Measurements from ENCODE around the gene DSG4. TPM values are rescaled to one million over a fixed set of nuclear protein-coding genes. Genes with fewer than 3 reads are reported as not detected.
A peak's percentile ranks its signal among the peaks of the same experiment; 100 is the strongest.

The DSG4 gene
- total RNA-seq, 1 donor from 2014 or later = not detected

GRCh38 chr18:31396796-31397612 lies 20.4 kb downstream of the DSG4 start:
- no peaks in the 10 kb centered on the region for H4K20me1 ChIP-seq (ENCODE audit: insufficient read depth, low read length)
- Mint-ChIP-seq H3K4me1 (ENCODE audit: low read depth, unreplicated experiment) (peaks cover 15% of the 10 kb centered on the region), H3K27ac (ENCODE audit: unreplicated experiment) (no peak overlapping the region), H3K9me3 (ENCODE audit: unreplicated experiment) (no peaks in the 10 kb centered on the region), H3K36me3 (ENCODE audit: low read depth, unreplicated experiment) (no peaks in the 10 kb centered on the region), H3K27me3 (ENCODE audit: low read depth, unreplicated experiment) (no peaks in the 10 kb centered on the region), H3K4me3 (ENCODE audit: unreplicated experiment) (no peak overlapping the region)
- no peak overlapping the region for H3K27ac ChIP-seq (ENCODE audit: low read depth, low read length)
- no peaks in the 10 kb centered on the region for H3K9me3 ChIP-seq (ENCODE audit: insufficient read depth, low read depth, low read length)
- no peak overlapping the region for H2AFZ ChIP-seq (ENCODE audit: low read depth, low read length)
- no peaks in the 10 kb centered on the region for H3K79me2 ChIP-seq (ENCODE audit: insufficient read depth, low read length)
- DNase-seq (ENCODE audit: low read depth) = no peak
- TF ChIP-seq CTCF (IDR thresholded peaks at IDR 0.05; ENCODE audit: insufficient read depth, low read depth, low read length) (no peak), EZH2 (IDR thresholded peaks at IDR 0.05; ENCODE audit: insufficient read depth, low read length) (no peak)
- H3K4me3 ChIP-seq (ENCODE audit: insufficient read depth, low read depth, low read length) = no peak overlapping the region
- H3K36me3 ChIP-seq (ENCODE audit: insufficient read depth, low read length) = no peaks in the 10 kb centered on the region
- peaks cover 1% of the 10 kb centered on the region for H3K27me3 ChIP-seq (ENCODE audit: insufficient read depth, low read length)
- no peak overlapping the region for H3K9ac ChIP-seq (ENCODE audit: low read length)
- H3K4me2 ChIP-seq (ENCODE audit: low read length) = no peak overlapping the region
- H3K4me1 ChIP-seq (ENCODE audit: insufficient read depth, low read length) = peaks cover 6% of the 10 kb centered on the region
- no peak for FAIRE-seq

GRCh38 chr18:31398191-31398590 lies 21.6 kb downstream of the DSG4 start:
- Histone ChIP-seq H3K4me2 (ENCODE audit: low read length) (no peak overlapping the region), H3K27me3 (ENCODE audit: insufficient read depth, low read length) (peaks cover 5% of the 10 kb centered on the region), H3K27ac (ENCODE audit: low read depth, low read length) (no peak overlapping the region), H3K9me3 (ENCODE audit: insufficient read depth, low read depth, low read length) (no peaks in the 10 kb centered on the region), H3K79me2 (ENCODE audit: insufficient read depth, low read length) (no peaks in the 10 kb centered on the region), H2AFZ (ENCODE audit: low read depth, low read length) (no peak overlapping the region), H4K20me1 (ENCODE audit: insufficient read depth, low read length) (no peaks in the 10 kb centered on the region), H3K4me3 (ENCODE audit: insufficient read depth, low read depth, low read length) (no peak overlapping the region), H3K36me3 (ENCODE audit: insufficient read depth, low read length) (no peaks in the 10 kb centered on the region), H3K4me1 (ENCODE audit: insufficient read depth, low read length) (peaks cover 6% of the 10 kb centered on the region), H3K9ac (ENCODE audit: low read length) (no peak overlapping the region)
- no peaks in the 10 kb centered on the region for H3K9me3 Mint-ChIP-seq (ENCODE audit: unreplicated experiment)
- peak; percentile 17 for DNase-seq (ENCODE audit: low read depth)
- no peaks in the 10 kb centered on the region for H3K27me3 Mint-ChIP-seq (ENCODE audit: low read depth, unreplicated experiment)
- TF ChIP-seq CTCF (IDR thresholded peaks at IDR 0.05; ENCODE audit: insufficient read depth, low read depth, low read length) = no peak
- TF ChIP-seq EZH2 (IDR thresholded peaks at IDR 0.05; ENCODE audit: insufficient read depth, low read length) = no peak
- no peak overlapping the region for H3K27ac Mint-ChIP-seq (ENCODE audit: unreplicated experiment)
- no peak for FAIRE-seq
- H3K4me3 Mint-ChIP-seq (ENCODE audit: unreplicated experiment) = no peak overlapping the region
- no peaks in the 10 kb centered on the region for H3K36me3 Mint-ChIP-seq (ENCODE audit: low read depth, unreplicated experiment)
- H3K4me1 Mint-ChIP-seq (ENCODE audit: low read depth, unreplicated experiment) = peaks cover 15% of the 10 kb centered on the region

Measured in astrocyte (in vitro differentiated cells and primary cell).